WTC11 (cell line): ENCODE data around the gene CDK3.

Experiments used
- JUN ChIP-seq: sonication (generic); formaldehyde crosslinking; IDR thresholded peaks from 2 replicates; pipeline ENCODE4 v1.8.0; 2023; ENCODE audit warnings: mild to moderate bottlenecking, missing genetic modification reagents
- TF ChIP-seq, protein P1 (sequence below): fragments of 200-600 bp; IDR thresholded peaks from 2 replicates; pipeline ENCODE4 v1.8.0; 2022; ENCODE audit warnings: antibody characterized with exemption

DNA sequence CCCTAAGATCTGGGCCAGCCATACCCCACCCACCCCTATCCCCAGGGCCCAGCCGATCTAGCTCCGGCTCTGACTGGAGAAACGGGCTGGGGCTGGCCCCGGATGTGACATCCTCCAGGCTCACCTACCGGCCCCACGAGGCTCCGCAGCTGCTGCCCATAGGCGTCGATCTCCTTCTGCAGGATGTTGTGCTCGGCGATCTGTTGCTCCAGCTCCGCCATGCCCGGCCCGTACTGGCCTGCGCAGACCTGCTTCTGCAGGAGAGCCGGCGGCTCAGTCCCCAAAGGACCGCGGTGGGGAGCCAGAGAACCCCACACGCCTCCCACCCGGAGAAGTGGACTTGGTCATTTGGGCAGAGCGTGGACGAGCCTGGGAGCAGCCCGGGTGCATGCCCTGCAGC, 21.6 kb downstream of the CDK3 start:
- TF ChIP-seq JUN (CRISPR knock-in tag): no peak
- TF ChIP-seq, protein P1, sequence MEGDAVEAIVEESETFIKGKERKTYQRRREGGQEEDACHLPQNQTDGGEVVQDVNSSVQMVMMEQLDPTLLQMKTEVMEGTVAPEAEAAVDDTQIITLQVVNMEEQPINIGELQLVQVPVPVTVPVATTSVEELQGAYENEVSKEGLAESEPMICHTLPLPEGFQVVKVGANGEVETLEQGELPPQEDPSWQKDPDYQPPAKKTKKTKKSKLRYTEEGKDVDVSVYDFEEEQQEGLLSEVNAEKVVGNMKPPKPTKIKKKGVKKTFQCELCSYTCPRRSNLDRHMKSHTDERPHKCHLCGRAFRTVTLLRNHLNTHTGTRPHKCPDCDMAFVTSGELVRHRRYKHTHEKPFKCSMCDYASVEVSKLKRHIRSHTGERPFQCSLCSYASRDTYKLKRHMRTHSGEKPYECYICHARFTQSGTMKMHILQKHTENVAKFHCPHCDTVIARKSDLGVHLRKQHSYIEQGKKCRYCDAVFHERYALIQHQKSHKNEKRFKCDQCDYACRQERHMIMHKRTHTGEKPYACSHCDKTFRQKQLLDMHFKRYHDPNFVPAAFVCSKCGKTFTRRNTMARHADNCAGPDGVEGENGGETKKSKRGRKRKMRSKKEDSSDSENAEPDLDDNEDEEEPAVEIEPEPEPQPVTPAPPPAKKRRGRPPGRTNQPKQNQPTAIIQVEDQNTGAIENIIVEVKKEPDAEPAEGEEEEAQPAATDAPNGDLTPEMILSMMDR: no peak
